Measurements from ENCODE around the gene MED12L. TPM values are rescaled to one million over a fixed set of nuclear protein-coding genes. Genes with fewer than 3 reads are reported as not detected.

The MED12L gene
- total RNA-seq, 4 donors from 2014 or later: under 0.01 to 0.34 (median 0.27) TPM

DNA sequence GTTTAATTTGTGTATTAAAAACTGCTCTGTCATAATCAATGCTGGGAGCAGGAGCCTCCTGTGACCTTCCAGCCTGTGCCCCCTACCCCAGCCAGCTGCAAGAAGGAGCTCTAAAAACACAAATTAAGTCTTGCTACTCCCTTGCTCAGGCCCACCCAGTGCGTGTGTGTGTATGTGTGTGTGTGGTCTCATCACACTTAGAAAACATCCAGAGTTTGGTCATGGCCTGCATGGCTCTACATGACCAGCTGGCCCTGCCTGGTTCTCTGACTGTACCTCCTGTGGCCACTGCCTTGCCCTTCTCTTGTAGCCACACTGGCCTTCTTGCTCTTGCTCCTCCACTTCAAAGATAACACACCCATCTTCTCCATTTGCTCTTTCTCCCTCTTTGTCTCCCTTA lies 179.1 kb downstream of the MED12L start:
- TF ChIP-seq, protein P1, sequence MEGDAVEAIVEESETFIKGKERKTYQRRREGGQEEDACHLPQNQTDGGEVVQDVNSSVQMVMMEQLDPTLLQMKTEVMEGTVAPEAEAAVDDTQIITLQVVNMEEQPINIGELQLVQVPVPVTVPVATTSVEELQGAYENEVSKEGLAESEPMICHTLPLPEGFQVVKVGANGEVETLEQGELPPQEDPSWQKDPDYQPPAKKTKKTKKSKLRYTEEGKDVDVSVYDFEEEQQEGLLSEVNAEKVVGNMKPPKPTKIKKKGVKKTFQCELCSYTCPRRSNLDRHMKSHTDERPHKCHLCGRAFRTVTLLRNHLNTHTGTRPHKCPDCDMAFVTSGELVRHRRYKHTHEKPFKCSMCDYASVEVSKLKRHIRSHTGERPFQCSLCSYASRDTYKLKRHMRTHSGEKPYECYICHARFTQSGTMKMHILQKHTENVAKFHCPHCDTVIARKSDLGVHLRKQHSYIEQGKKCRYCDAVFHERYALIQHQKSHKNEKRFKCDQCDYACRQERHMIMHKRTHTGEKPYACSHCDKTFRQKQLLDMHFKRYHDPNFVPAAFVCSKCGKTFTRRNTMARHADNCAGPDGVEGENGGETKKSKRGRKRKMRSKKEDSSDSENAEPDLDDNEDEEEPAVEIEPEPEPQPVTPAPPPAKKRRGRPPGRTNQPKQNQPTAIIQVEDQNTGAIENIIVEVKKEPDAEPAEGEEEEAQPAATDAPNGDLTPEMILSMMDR (IDR thresholded peaks at IDR 0.05; ENCODE audit: low read depth): no peak

DNA sequence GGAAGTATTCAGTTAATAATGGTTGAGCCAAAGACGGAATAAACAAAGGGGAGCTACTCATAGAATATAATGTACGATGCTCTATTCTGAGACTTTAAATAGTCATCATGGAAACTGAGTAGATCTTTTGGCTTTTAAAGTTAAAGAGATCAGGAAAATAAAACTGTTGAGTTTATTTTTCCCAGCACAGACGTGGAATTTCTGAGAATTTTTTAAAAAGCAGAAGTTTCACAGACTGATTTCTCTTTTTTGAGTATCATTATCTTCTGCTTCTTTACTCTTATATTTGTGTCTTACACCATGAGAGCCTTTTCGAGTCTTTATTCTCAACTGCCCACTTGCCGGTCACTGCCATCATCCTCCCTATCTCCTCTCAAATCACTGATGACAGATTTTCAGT lies 179.7 kb downstream of the MED12L start:
- TF ChIP-seq, protein P1 (IDR thresholded peaks at IDR 0.05; ENCODE audit: low read depth): no peak

DNA sequence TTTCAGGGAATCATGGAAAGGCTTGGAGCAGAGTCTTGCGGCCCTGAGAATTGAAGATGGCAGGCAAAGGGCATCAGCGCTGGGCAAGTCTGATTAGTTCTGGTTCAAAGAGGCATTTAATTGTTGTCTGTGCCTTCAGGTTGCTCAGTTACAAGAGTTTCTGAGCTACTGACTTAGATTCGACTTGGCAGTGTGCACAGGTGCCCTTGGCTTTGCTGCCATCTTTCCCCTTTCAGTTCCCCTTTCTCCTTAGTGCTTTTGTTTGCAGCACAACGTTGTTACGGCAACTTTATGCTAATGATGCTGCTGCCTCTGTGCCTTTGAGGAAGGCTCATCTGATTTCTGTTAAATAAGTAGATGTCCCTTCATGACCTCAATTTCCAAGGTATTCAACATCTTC lies 180.4 kb downstream of the MED12L start:
- TF ChIP-seq, protein P1 (IDR thresholded peaks at IDR 0.05; ENCODE audit: low read depth): no peak

DNA sequence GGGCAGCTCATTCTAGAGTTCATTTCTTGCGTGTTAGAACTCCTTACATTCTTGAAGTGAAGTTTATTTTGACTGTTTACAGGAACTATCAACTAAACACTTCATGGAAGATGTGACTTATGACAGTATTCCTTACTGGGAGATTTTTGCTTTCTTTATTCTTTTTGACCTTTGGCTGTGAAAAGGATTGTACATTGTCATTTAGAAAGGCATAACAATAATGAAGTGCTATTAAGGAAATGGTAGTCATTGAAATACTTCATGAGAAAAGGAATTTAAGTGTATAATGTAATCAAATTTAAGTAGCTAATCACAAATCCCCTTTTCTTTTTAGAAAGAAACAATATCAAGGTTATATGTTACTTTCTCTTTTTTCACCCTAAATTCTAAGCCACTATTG lies 181.6 kb downstream of the MED12L start:
- TF ChIP-seq, protein P1 (IDR thresholded peaks at IDR 0.05; ENCODE audit: low read depth): no peak

DNA sequence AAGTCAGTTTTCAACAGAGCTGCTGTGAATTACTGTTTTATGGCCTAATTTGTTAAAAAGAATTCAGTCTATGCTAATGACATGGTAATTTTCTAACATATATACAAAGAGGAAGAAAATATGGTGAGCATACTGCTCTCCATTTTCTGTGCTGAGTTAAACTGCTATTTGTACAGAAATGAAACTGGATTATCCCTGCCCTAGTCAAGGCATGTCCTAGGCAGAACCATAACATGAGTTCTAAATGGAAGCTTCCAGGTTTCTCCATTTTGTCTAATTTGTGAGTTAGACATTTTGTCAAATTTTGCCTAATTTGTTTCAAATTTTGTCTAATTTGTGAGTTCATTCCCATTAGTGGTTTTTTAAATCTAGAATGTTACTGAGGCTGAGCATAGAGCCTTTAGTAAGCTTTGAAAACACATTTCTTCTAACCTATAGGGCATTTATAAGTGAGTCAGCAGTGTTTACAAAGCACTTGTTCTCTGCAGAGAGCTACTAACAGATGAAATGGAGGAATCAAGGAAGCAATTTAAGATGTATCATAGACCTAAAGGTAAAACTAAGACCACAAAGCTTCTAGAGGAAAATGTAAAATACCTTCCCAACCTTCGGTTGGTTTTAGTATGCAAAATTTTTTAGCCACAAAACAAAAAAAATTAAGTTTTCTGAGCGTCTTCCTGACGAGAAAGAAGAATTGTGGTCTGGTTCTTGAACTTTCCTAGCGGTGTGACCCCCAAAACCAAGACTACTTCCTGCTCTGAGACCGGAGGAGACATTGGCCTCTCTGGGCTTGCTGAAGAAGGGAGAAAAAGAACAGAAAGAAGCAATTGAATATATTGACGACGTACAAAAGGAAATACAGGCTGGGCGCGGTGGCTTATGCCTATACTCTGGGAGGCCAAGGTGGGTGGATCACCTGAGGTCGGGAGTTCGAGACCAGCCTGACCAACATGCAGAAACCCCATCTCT lies 183.1 kb downstream of the MED12L start:
- TF ChIP-seq, protein P1 (IDR thresholded peaks at IDR 0.05; ENCODE audit: low read depth): no peak

GRCh38 chr3:151269631-151270030 lies 184.2 kb downstream of the MED12L start:
- TF ChIP-seq, protein P1 (IDR thresholded peaks at IDR 0.05; ENCODE audit: low read depth): no peak

- TF ChIP-seq, protein P1 (IDR thresholded peaks at IDR 0.05; ENCODE audit: low read depth): no peak
Measured at GRCh38 chr3:151275091-151275490, 189.6 kb downstream of the MED12L start.
